Hepatocyte (in vitro differentiated cells): ENCODE data around the gene DACT2.

Experiments
- CTCF ChIP-seq: fragments of 200-600 bp; sonication (generic); IDR thresholded peaks from 2 replicates; pipeline ENCODE4 v1.5.1; 2016; ENCODE audit warnings: antibody characterized with exemption, mild to moderate bottlenecking; ENCODE audit not compliant: poor library complexity
- EZH2 ChIP-seq: fragments of 200-600 bp; sonication (generic); IDR thresholded peaks from 2 replicates; pipeline ENCODE4 v1.6.1; 2016; ENCODE audit warnings: antibody characterized with exemption, mild to moderate bottlenecking, borderline replicate concordance
- EZH2phosphoT487 ChIP-seq: fragments of 200-600 bp; sonication (generic); IDR thresholded peaks from one replicate; pipeline ENCODE4 v1.6.1; 2018; ENCODE audit warnings: antibody characterized with exemption, mild to moderate bottlenecking, low read depth, moderate library complexity; ENCODE audit not compliant: unreplicated experiment, severe bottlenecking

- TF ChIP-seq CTCF = no peak
- no peak for TF ChIP-seq EZH2
- no peak for TF ChIP-seq EZH2phosphoT487
Measured at GRCh38 chr6:168292826-168293225, 26.8 kb downstream of the DACT2 start.
